Body of pancreas (tissue), 4 donors: ENCODE results near the gene CARD18. TPM values are rescaled to one million over a fixed set of nuclear protein-coding genes. Genes with fewer than 3 reads are reported as not detected.
"Not testable (repeated sequence)": the region's sequence is repeated elsewhere in the genome, so short reads cannot be mapped to it uniquely, and the experiment has no call there.

Experiments
- ATAC-seq: fragments of 150-250 bp; one replicate; pipeline ENCODE4 v1.9.1; 2016
- DNase-seq, 4 donors: peaks; one replicate each; pipeline ENCODE4 v3.0.0-alpha.2; 2019
- H3K27ac ChIP-seq, 4 donors: fragments of 200-600 bp; sonication (generic); 1 replicate in 3 of 4; 2 replicates in 1 of 4; pipeline versions ENCODE4 v1.5.1 to v1.6.1; 2016 to 2019; ENCODE audit warnings: mild to moderate bottlenecking in 1 of 4, mixed read lengths in 1 of 4, moderate library complexity in 1 of 4
- H3K27me3 ChIP-seq, 2 donors: fragments of 200-600 bp; sonication (generic); one replicate each; pipeline ENCODE4 v1.6.0; 2016; ENCODE audit warnings: mild to moderate bottlenecking in 1 of 2
- H3K36me3 ChIP-seq, 2 donors: fragments of 200-600 bp; sonication (generic); replicated peaks in 1 of 2; 2 replicates each; pipeline ENCODE4 v1.5.1; 2016; ENCODE audit warnings: low read depth in 2 of 2; ENCODE audit not compliant: insufficient read depth in 1 of 2
- H3K4me1 ChIP-seq: fragments of 200-600 bp; sonication (generic); one replicate; pipeline ENCODE4 v1.6.0; 2016
- H3K4me3 ChIP-seq, 2 donors: fragments of 200-600 bp; sonication (generic); 1 replicate in 1 of 2; 2 replicates in 1 of 2; pipeline ENCODE4 v1.5.1; 2016 to 2019
- H3K9me3 ChIP-seq, 3 donors: fragments of 200-600 bp; sonication (generic); 1 replicate in 2 of 3; 2 replicates in 1 of 3; pipeline ENCODE4 v1.5.1; 2016
- POLR2A ChIP-seq, 3 donors: fragments of 450-650 bp; IDR thresholded peaks; one replicate each; pipeline ENCODE4 v1.6.1; 2016; ENCODE audit warnings: antibody characterized with exemption in 3 of 3, mild to moderate bottlenecking in 2 of 3
- WGBS, 2 donors: methylation state at CpG; one replicate each; pipeline ENCODE4 v1.1.5; 2017; 5-methylcytosine and 5-hydroxymethylcytosine counted together
- intact Hi-C: fragments of 100-400 bp; cut with DNase I; formaldehyde crosslinking; loops from one replicate; pipeline ENCODE4 v1.15.1; 2023
- total RNA-seq, 2 donors: library from RNA; depleted of rRNA; stranded (reverse); fragments of >200 nt; gene quantifications; one replicate each; pipeline ENCODE4 v1.1.0, GENCODE V29; 2016
- TF ChIP-seq, protein P1 (sequence below), 7 experiments: fragments of 450-650 bp in 4 of 7; fragments of 200-600 bp in 3 of 7; sonication (generic) in 3 of 7; IDR thresholded peaks; one replicate each; pipeline ENCODE4 v1.5.1; 2016 to 2019; ENCODE audit warnings: antibody characterized with exemption in 7 of 7

Gene CARD18
- total RNA-seq, 2 donors from 2014 or later: not detected

DNA sequence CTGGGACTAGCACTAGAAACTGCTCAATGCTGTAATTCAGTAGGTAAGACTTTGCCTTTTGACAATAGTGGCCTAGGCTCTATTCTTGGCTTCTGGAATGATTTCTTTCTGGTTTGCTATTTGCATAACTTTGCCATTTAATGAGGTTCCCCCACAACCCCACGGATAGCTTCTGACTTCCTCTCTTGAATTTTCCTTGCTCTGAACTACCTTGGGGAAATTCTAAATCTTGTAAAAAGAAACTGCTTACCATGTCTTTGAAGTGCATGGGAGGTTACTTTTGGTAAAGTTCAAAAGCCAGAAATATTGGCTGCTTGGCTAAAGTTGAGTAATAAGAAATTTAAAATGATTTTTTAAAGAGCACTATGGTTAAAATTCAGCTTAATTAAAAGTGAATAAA lies 35.3 kb downstream of the CARD18 start:
- H3K9me3 ChIP-seq: no peaks in the 10 kb centered on the region
- WGBS, 2 donors: 52 to 70% methylated on average over 1 of the region's 1 CpG
- intact Hi-C loops: no loop called here
- H3K4me3 ChIP-seq: no peak overlapping the region
- H3K27ac ChIP-seq: no peak overlapping the region
- ATAC-seq: no peak
- H3K4me1 ChIP-seq: no peaks in the 10 kb centered on the region
- H3K27me3 ChIP-seq: no peaks in the 10 kb centered on the region
- no peaks in the 10 kb centered on the region for H3K36me3 ChIP-seq
- TF ChIP-seq POLR2A (IDR thresholded peaks at IDR 0.05): no peak
- TF ChIP-seq, protein P1, sequence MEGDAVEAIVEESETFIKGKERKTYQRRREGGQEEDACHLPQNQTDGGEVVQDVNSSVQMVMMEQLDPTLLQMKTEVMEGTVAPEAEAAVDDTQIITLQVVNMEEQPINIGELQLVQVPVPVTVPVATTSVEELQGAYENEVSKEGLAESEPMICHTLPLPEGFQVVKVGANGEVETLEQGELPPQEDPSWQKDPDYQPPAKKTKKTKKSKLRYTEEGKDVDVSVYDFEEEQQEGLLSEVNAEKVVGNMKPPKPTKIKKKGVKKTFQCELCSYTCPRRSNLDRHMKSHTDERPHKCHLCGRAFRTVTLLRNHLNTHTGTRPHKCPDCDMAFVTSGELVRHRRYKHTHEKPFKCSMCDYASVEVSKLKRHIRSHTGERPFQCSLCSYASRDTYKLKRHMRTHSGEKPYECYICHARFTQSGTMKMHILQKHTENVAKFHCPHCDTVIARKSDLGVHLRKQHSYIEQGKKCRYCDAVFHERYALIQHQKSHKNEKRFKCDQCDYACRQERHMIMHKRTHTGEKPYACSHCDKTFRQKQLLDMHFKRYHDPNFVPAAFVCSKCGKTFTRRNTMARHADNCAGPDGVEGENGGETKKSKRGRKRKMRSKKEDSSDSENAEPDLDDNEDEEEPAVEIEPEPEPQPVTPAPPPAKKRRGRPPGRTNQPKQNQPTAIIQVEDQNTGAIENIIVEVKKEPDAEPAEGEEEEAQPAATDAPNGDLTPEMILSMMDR (IDR thresholded peaks at IDR 0.05): no peak
- no peak for DNase-seq

- Histone ChIP-seq H3K27me3 (no peaks in the 10 kb centered on the region), H3K9me3 (no peaks in the 10 kb centered on the region), H3K27ac (no peak overlapping the region), H3K4me3 (no peak overlapping the region), H3K36me3 (no peaks in the 10 kb centered on the region), H3K4me1 (no peaks in the 10 kb centered on the region)
- no peak for TF ChIP-seq POLR2A (IDR thresholded peaks at IDR 0.05)
- TF ChIP-seq, protein P1 (IDR thresholded peaks at IDR 0.05): no peak
- DNase-seq: no peak
- intact Hi-C loops: no loop called here
- ATAC-seq: no peak
Measured at GRCh38 chr11:105103336-105103735, 36.2 kb downstream of the CARD18 start.

DNA sequence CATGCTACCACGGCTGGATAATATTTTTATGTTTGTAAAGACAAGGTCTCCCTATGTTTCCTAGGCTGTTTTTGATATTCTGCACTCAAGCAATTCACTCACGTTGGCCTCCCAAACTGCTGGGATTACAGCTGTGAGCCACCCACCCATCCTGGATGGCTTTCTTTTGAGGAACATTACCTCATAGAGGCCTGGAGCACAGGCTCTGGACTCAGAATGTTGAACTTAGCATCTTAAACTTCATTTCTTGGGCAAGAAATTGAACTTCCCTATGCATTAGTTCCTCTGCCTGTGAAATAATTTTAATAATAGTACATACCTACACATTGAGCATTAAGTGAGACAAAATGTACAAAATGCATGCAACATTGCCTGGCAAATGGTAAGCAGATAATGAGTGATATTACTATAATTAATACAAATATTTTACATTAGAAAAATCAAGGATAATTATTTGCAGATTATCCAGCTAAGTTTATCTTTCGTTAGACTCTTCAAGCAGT lies 37.4 kb downstream of the CARD18 start:
- intact Hi-C loops, H3K9me3 ChIP-seq, DNase-seq, H3K27ac ChIP-seq, H3K36me3 ChIP-seq, H3K4me1 ChIP-seq, H3K27me3 ChIP-seq, ATAC-seq, H3K4me3 ChIP-seq: not testable (repeated sequence)
- 80 to 100% methylated on average over 1 to 3 of the region's 3 CpGs for WGBS, 2 donors

GRCh38 chr11:105100981-105101630 lies 38.5 kb downstream of the CARD18 start:
- WGBS, 2 donors: 69 to 76% methylated on average over 2 of the region's 2 CpGs
- Histone ChIP-seq H3K9me3 (no peaks in the 10 kb centered on the region), H3K4me3 (no peak overlapping the region), H3K36me3 (no peaks in the 10 kb centered on the region), H3K4me1 (no peaks in the 10 kb centered on the region), H3K27me3 (no peaks in the 10 kb centered on the region), H3K27ac (no peak overlapping the region)
- no peak for DNase-seq
- no peak for ATAC-seq
- intact Hi-C loops: no loop called here
- TF ChIP-seq POLR2A (IDR thresholded peaks at IDR 0.05): no peak
- TF ChIP-seq, protein P1 (IDR thresholded peaks at IDR 0.05): no peak

DNA sequence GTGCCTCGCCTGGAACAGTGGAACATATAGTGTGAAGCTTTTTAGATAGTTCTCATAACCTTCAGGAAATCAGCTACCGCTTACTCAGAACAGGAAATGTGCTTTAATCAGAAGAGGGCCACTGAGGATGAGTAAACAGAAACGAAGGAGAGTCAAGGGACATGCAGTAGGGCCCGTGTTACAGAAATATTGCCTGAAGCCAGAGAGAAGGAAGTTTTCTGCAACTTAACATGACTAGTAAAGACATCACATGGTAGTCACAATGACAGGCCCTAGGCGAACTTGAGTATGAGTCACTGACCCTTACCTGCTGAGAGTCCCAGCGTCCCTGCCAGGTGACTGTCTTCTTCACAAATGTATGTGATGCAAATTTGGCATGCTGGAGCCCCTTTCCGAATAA lies 39.4 kb downstream of the CARD18 start:
- DNase-seq: no peak

DNA sequence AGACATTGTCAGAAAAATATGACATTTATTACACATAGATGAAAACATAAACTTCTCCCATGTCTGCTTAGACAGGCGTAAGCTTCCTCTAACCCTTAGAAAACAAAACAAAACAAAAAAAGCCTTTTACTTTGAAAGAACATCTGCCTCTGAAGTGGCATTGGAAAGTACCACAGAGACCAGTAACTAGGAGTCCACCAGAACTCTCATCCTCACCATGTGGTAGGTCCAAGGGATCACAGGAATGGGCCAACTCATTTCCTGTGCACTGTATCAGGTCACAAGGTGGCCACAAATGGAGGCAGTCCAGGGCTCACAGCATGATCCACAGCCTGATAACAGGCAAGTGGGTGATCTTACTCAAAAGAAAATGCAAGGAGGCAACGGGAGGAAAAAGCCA lies 40.0 kb downstream of the CARD18 start:
- intact Hi-C loops, DNase-seq, ATAC-seq, H3K27ac ChIP-seq, H3K36me3 ChIP-seq, H3K4me1 ChIP-seq, H3K4me3 ChIP-seq, H3K27me3 ChIP-seq, H3K9me3 ChIP-seq: not testable (repeated sequence)
- 90 to 96% methylated on average over 2 of the region's 2 CpGs for WGBS, 2 donors

More for the DNA sequence above, 39.4 kb downstream of the CARD18 start:
- 57 to 76% methylated on average over 7 of the region's 7 CpGs for WGBS, 2 donors
- no peak for TF ChIP-seq POLR2A (IDR thresholded peaks at IDR 0.05)
- TF ChIP-seq, protein P1 (IDR thresholded peaks at IDR 0.05): no peak
- no peak overlapping the region for H3K27ac ChIP-seq
- H3K36me3 ChIP-seq: no peaks in the 10 kb centered on the region
- no peak for ATAC-seq
- H3K4me1 ChIP-seq: no peaks in the 10 kb centered on the region
- no peaks in the 10 kb centered on the region for H3K27me3 ChIP-seq
- H3K9me3 ChIP-seq: no peaks in the 10 kb centered on the region
- no peak overlapping the region for H3K4me3 ChIP-seq
- intact Hi-C loops: no loop called here
